ENCODE measurements around the gene PDE1C.

- TF ChIP-seq, protein P1, sequence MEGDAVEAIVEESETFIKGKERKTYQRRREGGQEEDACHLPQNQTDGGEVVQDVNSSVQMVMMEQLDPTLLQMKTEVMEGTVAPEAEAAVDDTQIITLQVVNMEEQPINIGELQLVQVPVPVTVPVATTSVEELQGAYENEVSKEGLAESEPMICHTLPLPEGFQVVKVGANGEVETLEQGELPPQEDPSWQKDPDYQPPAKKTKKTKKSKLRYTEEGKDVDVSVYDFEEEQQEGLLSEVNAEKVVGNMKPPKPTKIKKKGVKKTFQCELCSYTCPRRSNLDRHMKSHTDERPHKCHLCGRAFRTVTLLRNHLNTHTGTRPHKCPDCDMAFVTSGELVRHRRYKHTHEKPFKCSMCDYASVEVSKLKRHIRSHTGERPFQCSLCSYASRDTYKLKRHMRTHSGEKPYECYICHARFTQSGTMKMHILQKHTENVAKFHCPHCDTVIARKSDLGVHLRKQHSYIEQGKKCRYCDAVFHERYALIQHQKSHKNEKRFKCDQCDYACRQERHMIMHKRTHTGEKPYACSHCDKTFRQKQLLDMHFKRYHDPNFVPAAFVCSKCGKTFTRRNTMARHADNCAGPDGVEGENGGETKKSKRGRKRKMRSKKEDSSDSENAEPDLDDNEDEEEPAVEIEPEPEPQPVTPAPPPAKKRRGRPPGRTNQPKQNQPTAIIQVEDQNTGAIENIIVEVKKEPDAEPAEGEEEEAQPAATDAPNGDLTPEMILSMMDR (conservative IDR thresholded peaks at IDR 0.05): no peak
- no peak for TF ChIP-seq ZFX (IDR thresholded peaks at IDR 0.05)
Measured at GRCh38 chr7:31910191-31910590, 160.0 kb downstream of the PDE1C start.
